HG02623 (cell line): Measurements from ENCODE around the gene TAF11.
"Not testable (repeated sequence)": the region's sequence is repeated elsewhere in the genome, so short reads cannot be mapped to it uniquely, and the experiment has no call there.

Source experiments
- ATAC-seq: cut with Tn5 transposase; IDR thresholded peaks from one replicate; pipeline ENCODE4 v1.9.1; 2021; ENCODE audit warnings: moderate library complexity; ENCODE audit not compliant: unreplicated experiment

TAF11 gene

GRCh38 chr6:34906826-34907225 lies 19.0 kb upstream of the TAF11 start:
- ATAC-seq, result no peak

DNA sequence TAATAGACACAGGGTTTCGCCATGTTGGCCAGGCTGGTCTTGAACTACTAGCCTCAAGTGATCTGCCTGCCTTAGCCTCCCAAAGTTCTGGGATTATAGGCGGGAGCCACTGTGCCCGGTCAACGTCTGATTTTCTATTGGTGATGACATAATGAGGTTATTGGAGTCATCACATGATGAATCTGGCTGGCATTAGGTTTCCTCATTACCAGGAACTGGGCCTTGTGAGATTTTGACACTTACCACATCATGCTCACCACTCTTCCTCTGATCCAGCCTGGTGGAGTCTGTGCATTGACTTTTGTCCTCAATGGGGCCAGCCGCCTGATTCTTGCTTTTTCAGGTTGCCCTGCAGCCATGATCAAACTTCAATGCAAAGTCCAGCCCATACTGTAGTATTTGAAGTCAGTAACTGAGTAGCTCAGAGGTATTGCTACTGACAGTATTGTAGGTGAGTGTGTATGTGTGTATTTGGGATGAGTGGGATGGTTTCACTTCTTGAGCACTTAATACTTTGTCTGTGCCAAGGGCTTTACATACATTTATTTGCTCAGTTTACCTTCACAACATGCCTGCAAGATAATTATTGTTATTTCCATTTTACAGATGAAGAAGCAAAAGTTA lies 17.3 kb upstream of the TAF11 start:
- no peak for ATAC-seq

DNA sequence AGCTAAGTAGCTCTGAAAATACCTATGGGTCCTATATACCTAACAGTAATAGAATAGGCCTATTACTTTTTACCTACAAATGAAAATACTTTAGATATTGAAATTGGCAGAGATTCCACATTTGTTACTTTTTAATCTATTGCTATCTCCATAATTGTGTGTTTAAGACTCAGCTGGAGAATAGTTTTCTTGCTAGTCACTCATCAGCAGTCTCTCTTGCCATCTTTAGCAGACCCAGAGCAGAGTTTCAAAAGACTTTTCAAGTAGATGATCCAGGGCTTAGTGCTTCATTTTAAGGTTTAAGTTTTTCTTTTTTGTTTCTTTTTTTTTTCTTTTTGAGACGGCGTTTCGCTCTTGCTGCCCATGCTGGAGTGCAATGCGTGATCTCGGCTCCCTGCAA lies 14.1 kb upstream of the TAF11 start:
- no peak for ATAC-seq

DNA sequence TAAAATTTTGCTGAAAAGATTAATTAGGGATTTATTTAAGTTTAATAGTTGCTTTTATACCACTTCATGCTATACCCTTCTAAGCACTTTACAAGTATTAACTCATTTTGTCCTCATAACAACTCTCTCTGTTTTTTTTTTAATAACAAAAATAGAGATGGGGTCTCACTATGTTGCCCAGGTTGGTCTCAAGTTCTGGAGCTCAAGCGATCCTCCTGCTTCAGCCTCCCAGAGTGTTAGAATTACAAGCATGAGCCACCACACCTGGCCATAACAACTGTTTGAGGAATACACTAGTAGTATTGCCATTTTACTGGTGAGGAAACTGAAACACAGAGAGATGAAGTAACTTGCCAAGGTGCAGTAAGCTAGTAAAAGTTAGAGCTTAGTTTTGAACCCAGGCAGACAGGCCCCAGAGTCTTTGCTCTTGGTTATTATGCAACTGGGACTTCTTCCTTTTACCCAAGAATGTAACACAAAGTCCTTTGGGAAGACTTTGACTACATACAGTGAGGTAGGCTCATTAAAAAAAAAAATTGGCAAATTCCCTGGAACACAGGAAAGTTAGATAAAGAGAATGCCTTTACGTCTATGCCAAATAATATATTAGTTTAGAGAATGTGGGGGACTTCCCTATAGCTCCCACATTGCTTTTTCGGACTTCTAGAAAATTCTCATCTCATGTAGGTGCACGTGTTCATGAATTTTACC lies 12.6 kb upstream of the TAF11 start:
- ATAC-seq, result no peak

- not testable (repeated sequence) for ATAC-seq
These were observed 11.9 kb upstream of the TAF11 start for GRCh38 chr6:34899748-34900147.

DNA sequence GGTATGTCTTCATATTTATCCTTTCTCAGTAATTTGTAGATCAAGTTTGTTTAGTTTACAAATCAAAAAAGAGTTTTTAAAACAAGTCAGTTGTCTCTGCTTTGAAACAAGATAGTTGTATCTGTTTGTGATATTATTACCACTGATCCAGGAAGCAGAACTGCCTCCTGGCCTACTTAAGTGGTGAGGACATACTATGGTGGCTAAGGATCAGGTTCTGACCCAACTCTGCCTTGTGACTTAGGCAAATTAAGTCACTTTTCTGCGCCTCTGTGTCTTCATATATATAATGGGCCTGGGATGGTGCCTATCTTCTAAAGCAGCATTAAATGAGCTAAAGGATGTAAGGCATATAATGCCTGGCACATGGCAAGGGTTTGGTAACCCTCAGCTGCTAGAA lies 9.9 kb upstream of the TAF11 start:
- ATAC-seq, result no peak

GRCh38 chr6:34897130-34897529 lies 9.3 kb upstream of the TAF11 start:
- no peak for ATAC-seq

- ATAC-seq, result no peak
These were observed 6.9 kb upstream of the TAF11 start for GRCh38 chr6:34894693-34895092.

DNA sequence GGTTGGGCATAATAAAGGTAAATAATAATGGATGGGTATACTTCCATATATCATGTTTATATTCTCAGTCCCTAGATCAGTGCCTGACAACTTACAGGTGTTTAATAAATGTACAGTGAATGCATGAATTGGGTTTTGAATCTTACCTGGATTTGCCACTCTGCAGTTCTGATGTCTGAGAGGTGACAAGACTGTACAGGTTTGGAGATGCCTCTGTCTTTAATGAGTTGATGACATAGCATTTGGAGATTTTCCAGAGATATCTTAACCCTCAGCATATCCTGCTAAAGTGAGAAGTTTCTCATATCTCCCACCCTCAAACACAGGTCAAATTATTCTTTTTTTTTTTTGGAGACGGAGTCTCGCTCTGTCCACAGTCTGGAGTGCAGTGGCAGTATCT lies 3.5 kb upstream of the TAF11 start:
- no peak for ATAC-seq

GRCh38 chr6:34890533-34890925 lies 2.7 kb upstream of the TAF11 start:
- no peak for ATAC-seq

GRCh38 chr6:34888874-34889555 lies 1.2 kb upstream of the TAF11 start, which contains the start of gene ANKS1A:
Gene ANKS1A, plus strand, starts transcription at chr6:34889255. Its CDS starts 148 bp downstream, at chr6:34889403.
- no peak for ATAC-seq

DNA sequence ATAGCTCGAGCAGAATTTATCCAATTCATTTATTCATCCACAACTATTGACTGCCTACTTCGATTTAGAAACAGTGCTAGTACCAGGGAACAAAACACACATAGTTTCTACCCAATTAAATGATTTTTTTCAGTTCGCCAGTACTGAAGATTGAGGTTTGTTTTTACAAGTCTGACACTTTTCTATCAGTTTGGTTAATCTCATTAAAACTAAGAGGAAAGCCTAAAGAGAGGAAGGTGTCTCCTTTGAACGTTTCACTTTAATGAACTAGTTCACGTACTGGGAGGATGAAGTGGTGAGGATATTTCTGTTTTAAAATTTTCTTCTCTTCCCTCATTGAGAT lies 643 bp upstream of the TAF11 start:
- no peak for ATAC-seq

DNA sequence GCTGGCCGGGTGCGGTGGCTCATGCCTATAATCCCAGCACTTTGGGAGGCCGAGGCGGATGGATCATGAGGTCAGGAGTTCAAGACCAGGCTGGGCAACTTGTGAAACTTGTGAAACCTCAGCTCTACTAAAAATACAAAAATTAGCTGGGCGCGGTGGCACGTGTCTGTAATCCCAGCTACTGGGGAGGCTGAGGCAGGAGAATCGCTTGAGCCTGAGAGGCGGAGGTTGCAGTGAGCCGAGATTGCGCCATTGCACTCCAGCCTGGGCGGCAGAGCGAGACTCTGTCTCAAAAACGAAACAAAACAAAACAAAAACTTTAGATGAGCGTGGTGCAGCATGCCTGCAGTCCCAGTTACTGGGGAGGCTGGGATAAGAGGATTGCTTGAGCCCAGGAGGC lies 2.0 kb downstream of the TAF11 start:
- not testable (repeated sequence) for ATAC-seq

DNA sequence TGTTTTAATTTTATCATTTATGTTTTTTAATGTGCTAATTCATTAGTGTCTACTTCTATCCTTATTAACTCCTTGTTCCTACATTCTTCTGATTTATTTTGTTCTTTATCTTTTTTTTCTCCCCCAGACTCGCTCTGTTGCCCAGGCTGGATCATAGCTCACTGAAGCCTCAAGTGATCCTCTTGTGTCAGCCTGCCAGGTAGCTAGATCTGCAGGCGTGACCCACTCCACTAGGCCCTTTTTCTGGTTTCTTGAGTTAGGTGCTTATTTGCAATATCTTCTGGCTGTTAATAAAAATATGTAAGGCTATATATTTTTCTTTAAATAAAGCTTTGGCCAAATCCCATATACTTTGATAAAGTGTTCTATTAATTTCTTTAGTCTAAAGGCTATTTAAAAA lies 2.8 kb downstream of the TAF11 start:
- ATAC-seq, result no peak

- not testable (repeated sequence) for ATAC-seq
These were observed 3.8 kb downstream of the TAF11 start for GRCh38 chr6:34884073-34884472.

GRCh38 chr6:34877869-34878485 lies 9.9 kb downstream of the TAF11 start:
- no peak for ATAC-seq

- no peak for ATAC-seq
These were observed 10.6 kb downstream of the TAF11 start for GRCh38 chr6:34877259-34877658.

DNA sequence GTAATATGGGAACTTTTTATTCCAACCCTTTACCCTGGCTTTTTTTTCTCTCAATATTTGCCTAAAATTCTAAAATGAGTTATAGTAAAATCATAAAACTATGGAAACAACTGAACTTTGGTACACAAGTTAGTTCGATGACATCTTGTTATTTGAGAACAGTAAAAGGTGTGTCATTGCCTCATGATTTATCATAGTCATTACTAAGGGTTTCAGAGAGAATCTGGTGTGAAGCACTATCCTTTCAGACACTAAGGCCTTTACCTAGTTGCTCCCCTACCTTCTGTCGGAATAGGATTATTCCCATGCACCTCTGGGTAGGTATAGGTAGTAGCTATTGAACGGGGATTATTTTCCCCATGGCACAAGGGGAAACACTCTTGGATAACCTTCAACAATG lies 11.4 kb downstream of the TAF11 start:
- ATAC-seq, result no peak

DNA sequence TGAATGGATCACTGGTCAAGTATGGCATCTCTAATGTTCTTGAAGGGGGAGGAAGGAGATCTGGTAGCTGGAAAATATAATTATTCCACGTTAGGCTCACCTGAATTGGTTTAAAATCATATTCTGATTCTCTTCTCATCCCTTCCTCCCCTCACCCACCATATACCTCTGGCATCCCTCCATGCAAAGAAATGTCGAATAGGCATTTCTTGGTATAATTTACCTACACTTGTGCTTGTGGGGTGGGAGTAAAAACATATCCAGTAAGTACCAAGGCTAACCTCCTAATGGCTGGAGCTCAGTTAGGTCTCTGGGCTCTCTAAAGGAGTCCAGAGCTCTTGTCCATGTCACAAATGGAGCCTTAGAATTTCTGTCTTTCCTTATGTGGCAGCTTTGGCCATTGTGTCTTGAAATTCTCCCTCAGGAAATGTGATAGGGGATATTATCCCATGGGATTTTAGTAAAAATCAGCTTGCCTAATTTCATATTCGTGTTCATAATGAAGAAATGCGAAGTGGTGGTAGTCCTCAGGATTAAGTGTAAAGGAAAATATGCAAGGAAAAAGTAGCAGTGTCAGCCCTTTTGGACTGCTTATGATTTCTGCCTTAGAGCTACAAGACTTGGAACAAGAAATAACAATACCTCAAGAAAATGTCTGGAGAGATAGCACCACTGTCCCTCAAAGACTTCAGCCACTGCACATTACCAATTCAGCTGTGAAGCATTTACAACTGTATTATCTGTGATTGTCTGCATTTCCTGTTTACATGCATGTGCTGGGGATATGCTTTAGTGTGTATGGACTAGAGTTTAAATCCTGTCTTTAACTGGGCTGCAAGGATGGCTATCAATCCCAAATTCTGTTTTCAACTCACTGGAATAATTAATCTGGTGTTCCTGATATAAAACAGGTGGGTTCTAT lies 12.3 kb downstream of the TAF11 start:
- ATAC-seq, result no peak

DNA sequence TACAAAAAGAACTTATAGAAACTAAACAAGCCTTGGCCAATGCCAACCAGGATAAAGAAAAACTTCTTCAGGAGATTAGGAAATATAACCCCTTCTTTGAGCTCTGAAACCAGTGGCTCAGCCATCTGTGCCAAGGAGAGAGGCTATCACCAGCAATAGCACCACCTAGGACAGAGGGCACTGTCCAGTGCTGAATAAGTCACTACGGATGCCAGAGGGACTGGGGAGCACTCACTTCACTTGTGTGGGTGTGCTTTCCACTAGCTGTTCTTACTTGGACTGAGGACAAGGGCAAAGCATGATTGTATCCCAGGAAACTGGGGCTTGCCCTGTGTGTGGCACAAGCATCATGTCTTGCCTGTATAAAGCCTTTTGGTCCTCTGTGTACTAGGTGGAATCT lies 15.5 kb downstream of the TAF11 start:
- no peak for ATAC-seq

- ATAC-seq, result no peak
These were observed 16.0 kb downstream of the TAF11 start for GRCh38 chr6:34871853-34872252.
